ENCODE data around the gene CHURC1.

- TF ChIP-seq CTCF (IDR thresholded peaks at IDR 0.05), result no peak
- no peak for TF ChIP-seq POLR2A (IDR thresholded peaks at IDR 0.05)
These were observed 26.2 kb downstream of the CHURC1 start for GRCh38 chr14:64940336-64940910.

Measured in testis (tissue), 2 donors.